WTC11 (cell line): ENCODE data around the gene SERPINA6. TPM values are rescaled to one million over a fixed set of nuclear protein-coding genes. Genes with fewer than 3 reads are reported as not detected.

ENCODE experiments used
- ATAC-seq: fragments of 200-7000 bp; cut with Tn5 transposase; 2 replicates; pipeline ENCODE4 v1.10.0; 2021; ENCODE audit warnings: mild to moderate bottlenecking, moderate library complexity
- CTCF ChIA-PET: fragments of 300-600 bp; sonication (Branson Sonifier 250); formaldehyde crosslinking; loops from one replicate; lab custom pipeline; 2021; ENCODE audit warnings: antibody characterized with exemption; lab: Charles Lee
- POLR2A ChIA-PET: fragments of 350-600 bp; sonication (Branson Sonifier 250); formaldehyde crosslinking; loops from one replicate; lab custom pipeline; 2021; ENCODE audit warnings: antibody characterized with exemption; lab: Charles Lee
- DNase-seq: peaks from one replicate; pipeline ENCODE4 v3.0.0; 2021; ENCODE audit warnings: low spot score
- H3K27ac Mint-ChIP-seq: 2 replicates; pipeline ENCODE4 v1.8.0; 2021; ENCODE audit warnings: mixed read lengths
- H3K27me3 Mint-ChIP-seq: 2 replicates; pipeline ENCODE4 v1.8.0; 2021; ENCODE audit warnings: low read depth, mild to moderate bottlenecking, moderate library complexity, mixed read lengths
- H3K36me3 Mint-ChIP-seq: 2 replicates; pipeline ENCODE4 v1.8.0; 2021; ENCODE audit warnings: mixed read lengths
- H3K4me1 Mint-ChIP-seq: 2 replicates; pipeline ENCODE4 v1.8.0; 2022; ENCODE audit warnings: mixed read lengths
- H3K4me3 Mint-ChIP-seq: 2 replicates; pipeline ENCODE4 v1.8.0; 2021; ENCODE audit warnings: mild to moderate bottlenecking, moderate library complexity, mixed read lengths
- H3K9me3 Mint-ChIP-seq: 2 replicates; pipeline ENCODE4 v1.8.0; 2021; ENCODE audit warnings: mixed read lengths
- AFF4 ChIP-seq: sonication (generic); formaldehyde crosslinking; IDR thresholded peaks from 2 replicates; pipeline ENCODE4 v1.8.1; 2023; ENCODE audit warnings: mild to moderate bottlenecking, missing genetic modification reagents, borderline replicate concordance
- CBFB ChIP-seq: sonication (generic); formaldehyde crosslinking; IDR thresholded peaks from 2 replicates; pipeline ENCODE4 v1.8.1; 2022; ENCODE audit warnings: mild to moderate bottlenecking, low read depth, missing genetic modification reagents
- CREB1 ChIP-seq: sonication (generic); formaldehyde crosslinking; IDR thresholded peaks from 2 replicates; pipeline ENCODE4 v1.8.0; 2023; ENCODE audit warnings: mild to moderate bottlenecking, missing genetic modification reagents
- E2F5 ChIP-seq: sonication (generic); formaldehyde crosslinking; IDR thresholded peaks from 2 replicates; pipeline ENCODE4 v1.8.1; 2022; ENCODE audit warnings: mild to moderate bottlenecking, moderate library complexity, missing genetic modification reagents
- FOXJ3 ChIP-seq: sonication (generic); formaldehyde crosslinking; IDR thresholded peaks from 2 replicates; pipeline ENCODE4 v1.9.0; 2021; ENCODE audit warnings: missing genetic modification reagents, mild to moderate bottlenecking, borderline replicate concordance
- GABPB1 ChIP-seq: sonication (generic); formaldehyde crosslinking; IDR thresholded peaks from 2 replicates; pipeline ENCODE4 v1.8.1; 2023; ENCODE audit warnings: mild to moderate bottlenecking, missing genetic modification reagents
- JUN ChIP-seq: sonication (generic); formaldehyde crosslinking; IDR thresholded peaks from 2 replicates; pipeline ENCODE4 v1.8.0; 2023; ENCODE audit warnings: mild to moderate bottlenecking, missing genetic modification reagents
- OVOL2 ChIP-seq: fragments of 250-450 bp; sonication (Bioruptor Pico); IDR thresholded peaks from 2 replicates; pipeline ENCODE4 v1.9.0; 2021; ENCODE audit warnings: mild to moderate bottlenecking, borderline replicate concordance
- SOX15 ChIP-seq: fragments of 250-450 bp; sonication (Bioruptor Pico); IDR thresholded peaks from 2 replicates; pipeline ENCODE4 v1.9.0; 2021; ENCODE audit warnings: mild to moderate bottlenecking
- SP1 ChIP-seq: sonication (generic); formaldehyde crosslinking; conservative IDR thresholded peaks from 2 replicates; pipeline ENCODE4 v1.8.1; 2022; ENCODE audit warnings: missing genetic modification reagents
- TP53 ChIP-seq: sonication (generic); formaldehyde crosslinking; IDR thresholded peaks from 2 replicates; pipeline ENCODE4 v1.8.1; 2023; ENCODE audit warnings: mild to moderate bottlenecking, missing genetic modification reagents
- ZNF138 ChIP-seq: sonication (generic); formaldehyde crosslinking; conservative IDR thresholded peaks from 2 replicates; pipeline ENCODE4 v1.8.1; 2022; ENCODE audit warnings: mild to moderate bottlenecking, moderate library complexity, missing genetic modification reagents
- total RNA-seq: library from RNA; stranded (reverse); gene quantifications from 3 replicates; pipeline ENCODE4 v1.2.3, GENCODE V29; 2021
- TF ChIP-seq, protein P1 (sequence below): sonication (generic); formaldehyde crosslinking; IDR thresholded peaks from 2 replicates; pipeline ENCODE4 v1.8.0; 2022; ENCODE audit warnings: mild to moderate bottlenecking, missing genetic modification reagents
- TF ChIP-seq, protein P2 (sequence below): fragments of 250-450 bp; sonication (Bioruptor Pico); IDR thresholded peaks from 2 replicates; pipeline ENCODE4 v2.1.2; 2022; ENCODE audit warnings: mild to moderate bottlenecking, moderate library complexity
- TF ChIP-seq, protein P3 (sequence below): fragments of 200-600 bp; IDR thresholded peaks from 2 replicates; pipeline ENCODE4 v1.8.0; 2022; ENCODE audit warnings: antibody characterized with exemption
- TF ChIP-seq, protein P4 (sequence below): sonication (generic); formaldehyde crosslinking; IDR thresholded peaks from 2 replicates; pipeline ENCODE4 v1.8.1; 2023; ENCODE audit warnings: mild to moderate bottlenecking, missing genetic modification reagents, moderate library complexity
- TF ChIP-seq, protein P5 (sequence below): sonication (generic); formaldehyde crosslinking; IDR thresholded peaks from 2 replicates; pipeline ENCODE4 v1.8.1; 2023; ENCODE audit warnings: mild to moderate bottlenecking, missing genetic modification reagents

The SERPINA6 gene
- total RNA-seq, 1 experiment from 2014 or later: 0.15 TPM

DNA sequence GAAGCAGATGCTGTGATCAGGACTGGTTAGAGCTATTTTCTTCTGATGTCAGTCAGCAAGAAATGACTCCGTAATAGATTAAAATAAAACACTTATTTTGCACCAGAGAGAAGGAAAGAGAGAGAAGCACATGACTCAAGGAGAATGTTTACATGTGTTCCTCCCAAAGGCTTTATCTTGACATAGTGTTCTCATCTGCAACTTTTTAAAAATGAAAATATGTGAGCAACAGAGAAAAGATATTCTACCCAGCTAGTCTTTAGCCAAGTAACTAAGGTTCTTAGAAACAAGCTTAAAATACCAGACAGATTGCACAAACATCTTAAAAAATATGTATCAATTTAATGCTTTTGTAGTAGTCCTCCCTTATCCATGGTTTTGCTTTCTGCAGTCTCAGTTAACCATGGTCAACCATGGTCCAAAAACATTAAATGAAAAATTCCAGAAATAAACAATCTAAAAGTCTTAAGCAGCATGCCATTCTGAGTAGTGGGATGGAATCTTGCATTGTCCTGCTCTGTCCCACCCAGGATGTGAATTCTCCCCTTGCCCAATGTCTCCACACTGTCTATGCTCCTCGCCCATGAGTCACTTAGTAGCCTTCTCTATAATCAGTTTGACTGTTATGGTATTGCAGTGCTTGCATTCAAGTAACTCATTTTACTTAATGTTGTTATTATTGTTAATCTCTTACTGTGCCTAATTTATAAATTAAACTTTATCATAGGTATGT lies 40.0 kb downstream of the SERPINA6 start:
- POLR2A ChIA-PET: no interaction called here
- CTCF ChIA-PET: no interaction called here
- H3K4me1 Mint-ChIP-seq: no peaks in the 10 kb centered on the region
- ATAC-seq: no peak
- no peak overlapping the region for H3K27ac Mint-ChIP-seq
- H3K36me3 Mint-ChIP-seq: no peaks in the 10 kb centered on the region
- peaks cover 5% of the 10 kb centered on the region for H3K9me3 Mint-ChIP-seq
- no peak for TF ChIP-seq GABPB1
- TF ChIP-seq OVOL2 (CRISPR knock-in tag): no peak
- no peak for TF ChIP-seq FOXJ3 (CRISPR knock-in tag)
- TF ChIP-seq JUN (CRISPR knock-in tag): no peak
- TF ChIP-seq CBFB (CRISPR knock-in tag): no peak
- TF ChIP-seq AFF4 (CRISPR knock-in tag): no peak
- no peak for TF ChIP-seq CREB1 (CRISPR knock-in tag)
- TF ChIP-seq SOX15 (CRISPR knock-in tag): no peak
- TF ChIP-seq, protein P1, sequence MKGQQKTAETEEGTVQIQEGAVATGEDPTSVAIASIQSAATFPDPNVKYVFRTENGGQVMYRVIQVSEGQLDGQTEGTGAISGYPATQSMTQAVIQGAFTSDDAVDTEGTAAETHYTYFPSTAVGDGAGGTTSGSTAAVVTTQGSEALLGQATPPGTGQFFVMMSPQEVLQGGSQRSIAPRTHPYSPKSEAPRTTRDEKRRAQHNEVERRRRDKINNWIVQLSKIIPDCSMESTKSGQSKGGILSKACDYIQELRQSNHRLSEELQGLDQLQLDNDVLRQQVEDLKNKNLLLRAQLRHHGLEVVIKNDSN (CRISPR knock-in tag): no peak
- TF ChIP-seq, protein P2, sequence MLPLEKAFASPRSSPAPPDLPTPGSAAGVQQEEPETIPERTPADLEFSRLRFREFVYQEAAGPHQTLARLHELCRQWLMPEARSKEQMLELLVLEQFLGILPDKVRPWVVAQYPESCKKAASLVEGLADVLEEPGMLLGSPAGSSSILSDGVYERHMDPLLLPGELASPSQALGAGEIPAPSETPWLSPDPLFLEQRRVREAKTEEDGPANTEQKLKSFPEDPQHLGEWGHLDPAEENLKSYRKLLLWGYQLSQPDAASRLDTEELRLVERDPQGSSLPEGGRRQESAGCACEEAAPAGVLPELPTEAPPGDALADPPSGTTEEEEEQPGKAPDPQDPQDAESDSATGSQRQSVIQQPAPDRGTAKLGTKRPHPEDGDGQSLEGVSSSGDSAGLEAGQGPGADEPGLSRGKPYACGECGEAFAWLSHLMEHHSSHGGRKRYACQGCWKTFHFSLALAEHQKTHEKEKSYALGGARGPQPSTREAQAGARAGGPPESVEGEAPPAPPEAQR (CRISPR knock-in tag): no peak
- TF ChIP-seq E2F5: no peak
- TF ChIP-seq, protein P3, sequence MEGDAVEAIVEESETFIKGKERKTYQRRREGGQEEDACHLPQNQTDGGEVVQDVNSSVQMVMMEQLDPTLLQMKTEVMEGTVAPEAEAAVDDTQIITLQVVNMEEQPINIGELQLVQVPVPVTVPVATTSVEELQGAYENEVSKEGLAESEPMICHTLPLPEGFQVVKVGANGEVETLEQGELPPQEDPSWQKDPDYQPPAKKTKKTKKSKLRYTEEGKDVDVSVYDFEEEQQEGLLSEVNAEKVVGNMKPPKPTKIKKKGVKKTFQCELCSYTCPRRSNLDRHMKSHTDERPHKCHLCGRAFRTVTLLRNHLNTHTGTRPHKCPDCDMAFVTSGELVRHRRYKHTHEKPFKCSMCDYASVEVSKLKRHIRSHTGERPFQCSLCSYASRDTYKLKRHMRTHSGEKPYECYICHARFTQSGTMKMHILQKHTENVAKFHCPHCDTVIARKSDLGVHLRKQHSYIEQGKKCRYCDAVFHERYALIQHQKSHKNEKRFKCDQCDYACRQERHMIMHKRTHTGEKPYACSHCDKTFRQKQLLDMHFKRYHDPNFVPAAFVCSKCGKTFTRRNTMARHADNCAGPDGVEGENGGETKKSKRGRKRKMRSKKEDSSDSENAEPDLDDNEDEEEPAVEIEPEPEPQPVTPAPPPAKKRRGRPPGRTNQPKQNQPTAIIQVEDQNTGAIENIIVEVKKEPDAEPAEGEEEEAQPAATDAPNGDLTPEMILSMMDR: no peak
- TF ChIP-seq, protein P4, sequence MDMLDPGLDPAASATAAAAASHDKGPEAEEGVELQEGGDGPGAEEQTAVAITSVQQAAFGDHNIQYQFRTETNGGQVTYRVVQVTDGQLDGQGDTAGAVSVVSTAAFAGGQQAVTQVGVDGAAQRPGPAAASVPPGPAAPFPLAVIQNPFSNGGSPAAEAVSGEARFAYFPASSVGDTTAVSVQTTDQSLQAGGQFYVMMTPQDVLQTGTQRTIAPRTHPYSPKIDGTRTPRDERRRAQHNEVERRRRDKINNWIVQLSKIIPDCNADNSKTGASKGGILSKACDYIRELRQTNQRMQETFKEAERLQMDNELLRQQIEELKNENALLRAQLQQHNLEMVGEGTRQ (CRISPR knock-in tag): no peak
- TF ChIP-seq ZNF138 (CRISPR knock-in tag): no peak
- TF ChIP-seq, protein P5, sequence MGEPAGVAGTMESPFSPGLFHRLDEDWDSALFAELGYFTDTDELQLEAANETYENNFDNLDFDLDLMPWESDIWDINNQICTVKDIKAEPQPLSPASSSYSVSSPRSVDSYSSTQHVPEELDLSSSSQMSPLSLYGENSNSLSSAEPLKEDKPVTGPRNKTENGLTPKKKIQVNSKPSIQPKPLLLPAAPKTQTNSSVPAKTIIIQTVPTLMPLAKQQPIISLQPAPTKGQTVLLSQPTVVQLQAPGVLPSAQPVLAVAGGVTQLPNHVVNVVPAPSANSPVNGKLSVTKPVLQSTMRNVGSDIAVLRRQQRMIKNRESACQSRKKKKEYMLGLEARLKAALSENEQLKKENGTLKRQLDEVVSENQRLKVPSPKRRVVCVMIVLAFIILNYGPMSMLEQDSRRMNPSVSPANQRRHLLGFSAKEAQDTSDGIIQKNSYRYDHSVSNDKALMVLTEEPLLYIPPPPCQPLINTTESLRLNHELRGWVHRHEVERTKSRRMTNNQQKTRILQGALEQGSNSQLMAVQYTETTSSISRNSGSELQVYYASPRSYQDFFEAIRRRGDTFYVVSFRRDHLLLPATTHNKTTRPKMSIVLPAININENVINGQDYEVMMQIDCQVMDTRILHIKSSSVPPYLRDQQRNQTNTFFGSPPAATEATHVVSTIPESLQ (CRISPR knock-in tag): no peak
- TF ChIP-seq SP1 (CRISPR knock-in tag): no peak
- TF ChIP-seq TP53: no peak
- DNase-seq: no peak
- H3K27me3 Mint-ChIP-seq: no peaks in the 10 kb centered on the region
- H3K4me3 Mint-ChIP-seq: no peak overlapping the region
